HepG2 (cell line): ENCODE data around the gene CD248. TPM values are rescaled to one million over a fixed set of nuclear protein-coding genes. Genes with fewer than 3 reads are reported as not detected.

Experiments used
- IRF2 ChIP-seq: IDR thresholded peaks from 2 replicates; pipeline ENCODE4 v1.6.1; 2018; ENCODE audit warnings: missing genetic modification reagents, missing compliant biosample characterization
- NCOR1 ChIP-seq: fragments of 200-600 bp; sonication (generic); IDR thresholded peaks from 2 replicates; pipeline ENCODE4 v1.7.0; 2017; ENCODE audit warnings: antibody characterized with exemption, low read length, borderline replicate concordance
- SIN3A ChIP-seq: IDR thresholded peaks from 2 replicates; pipeline ENCODE4 v1.6.1; 2011; ENCODE audit warnings: low read depth, mild to moderate bottlenecking, control low read depth, low read length, borderline replicate concordance
- SMAD1 ChIP-seq: sonication (generic); formaldehyde crosslinking; IDR thresholded peaks from 2 replicates; pipeline ENCODE4 v1.4.0; 2020; ENCODE audit warnings: missing genetic modification reagents, low read depth, mild to moderate bottlenecking, borderline replicate concordance
- SP2 ChIP-seq: sonication (generic); formaldehyde crosslinking; IDR thresholded peaks from 2 replicates; pipeline ENCODE4 v1.5.1; 2020; ENCODE audit warnings: mild to moderate bottlenecking, missing genetic modification reagents
- TEAD3 ChIP-seq: optimal IDR thresholded peaks from 2 replicates; pipeline ENCODE3; 2016; ENCODE audit warnings: borderline replicate concordance
- ZNF446 ChIP-seq: sonication (generic); formaldehyde crosslinking; IDR thresholded peaks from 2 replicates; pipeline ENCODE4 v1.5.0; 2020; ENCODE audit warnings: mild to moderate bottlenecking, missing genetic modification reagents
- ZNF629 ChIP-seq: sonication (generic); formaldehyde crosslinking; conservative IDR thresholded peaks from 2 replicates; pipeline ENCODE4 v1.5.0; 2020; ENCODE audit warnings: missing genetic modification reagents
- polyA plus RNA-seq, 8 experiments: library from polyadenylated mRNA; depleted of rRNA in 3 of 8; stranded (reverse) in 7 of 8; unstranded in 1 of 8; fragments of >200 nt; fragmentation: Illumina TruSeq in 4 of 8; extraction: Trizol in 4 of 8; gene quantifications; 2 replicates each; pipeline versions ENCODE4 v1.2.1 to v1.2.3, GENCODE V29; 2011 to 2016; ENCODE audit warnings: low read depth in 4 of 8, missing spikeins in 1 of 8, mixed read lengths in 1 of 8; ENCODE audit not compliant: insufficient read depth in 1 of 8
- total RNA-seq, 5 experiments: library from RNA; depleted of rRNA; stranded (reverse); fragments of >200 nt; fragmentation: Illumina TruSeq; extraction: Trizol; gene quantifications; 2 replicates each; pipeline ENCODE4 v1.2.3, GENCODE V29; 2016; ENCODE audit warnings: low read depth in 1 of 5
- TF ChIP-seq, protein P1 (sequence below): IDR thresholded peaks from 2 replicates; pipeline ENCODE4 v1.6.1; 2016; ENCODE audit warnings: low read depth, control low read depth
- TF ChIP-seq, protein P2 (sequence below): sonication (generic); formaldehyde crosslinking; IDR thresholded peaks from 2 replicates; pipeline ENCODE4 v1.8.1; 2023; ENCODE audit warnings: mild to moderate bottlenecking, inconsistent platforms, moderate library complexity, missing genetic modification reagents, borderline replicate concordance
- TF ChIP-seq, protein P3 (sequence below): sonication (generic); formaldehyde crosslinking; IDR thresholded peaks from 2 replicates; pipeline ENCODE4 v1.8.0; 2022; ENCODE audit warnings: mild to moderate bottlenecking, missing genetic modification reagents, moderate library complexity
- TF ChIP-seq, protein P4 (sequence below): sonication (generic); formaldehyde crosslinking; IDR thresholded peaks from 2 replicates; pipeline ENCODE4 v1.4.0; 2020; ENCODE audit warnings: missing genetic modification reagents
- TF ChIP-seq, protein P5 (sequence below): sonication (generic); formaldehyde crosslinking; IDR thresholded peaks from 2 replicates; pipeline ENCODE4 v1.5.1; 2020; ENCODE audit warnings: mild to moderate bottlenecking, missing genetic modification reagents, moderate library complexity
- TF ChIP-seq, protein P6 (sequence below): sonication (generic); formaldehyde crosslinking; IDR thresholded peaks from 2 replicates; pipeline ENCODE4 v1.8.1; 2023; ENCODE audit warnings: mild to moderate bottlenecking, moderate library complexity, missing genetic modification reagents
- TF ChIP-seq, protein P7 (sequence below): IDR thresholded peaks from 2 replicates; pipeline ENCODE4 v1.6.1; 2016; ENCODE audit warnings: low read depth, borderline replicate concordance
- TF ChIP-seq, protein P8 (sequence below): sonication (generic); formaldehyde crosslinking; IDR thresholded peaks from 2 replicates; pipeline ENCODE4 v1.4.0; 2020; ENCODE audit warnings: missing genetic modification reagents, borderline replicate concordance

Gene CD248
- total and polyA plus RNA-seq, 2 of the 13 experiments (the other 11 are each of a cell fraction or from before 2014, with no cell fraction given) = 0.25 to 0.35 TPM

DNA sequence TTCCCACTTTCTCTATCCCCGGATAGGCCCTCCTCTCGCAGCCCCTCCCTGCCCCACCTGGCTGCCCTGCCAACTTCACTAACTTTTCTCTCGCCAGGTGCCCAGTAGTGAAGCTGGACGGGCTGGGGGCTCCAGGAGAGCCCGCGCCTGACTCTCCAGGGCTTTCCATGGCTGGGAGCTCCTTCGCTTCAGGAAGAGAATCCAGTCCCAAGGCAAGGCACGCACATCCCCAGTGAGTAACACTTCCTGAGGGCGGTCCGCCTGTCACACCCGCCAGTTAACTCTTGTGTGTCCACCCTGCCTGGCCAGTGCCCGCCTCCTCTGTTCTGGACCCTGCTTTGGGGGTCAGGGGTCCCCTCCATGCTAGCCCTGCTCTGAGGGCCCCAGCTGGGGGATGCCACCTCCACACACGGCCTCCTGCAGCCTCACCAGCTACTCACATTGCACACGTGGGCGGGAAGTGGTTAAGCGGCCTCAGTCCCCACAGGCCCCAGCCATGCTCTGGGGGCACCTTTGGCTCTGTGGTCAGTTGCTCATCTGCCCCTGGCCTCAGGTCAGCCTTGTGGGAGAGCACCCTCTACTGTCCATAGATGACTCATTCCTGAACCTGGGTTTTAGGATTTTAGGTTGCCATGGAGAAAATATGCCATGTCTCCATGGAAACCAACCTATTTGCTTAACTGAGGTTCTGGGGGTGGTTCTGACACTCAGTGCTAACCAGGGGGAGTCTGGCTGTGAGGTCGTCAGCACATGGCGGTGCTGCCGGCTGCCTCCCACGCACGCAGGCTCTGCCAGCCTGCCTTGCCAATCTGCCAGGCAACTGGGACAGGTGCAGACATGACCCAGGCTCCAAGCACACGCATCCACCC is 19.6 kb upstream of the CD248 start, which contains the start of gene RIN1 (continued):
- TF ChIP-seq SIN3A = peak; percentile 75
- TF ChIP-seq, protein P1, sequence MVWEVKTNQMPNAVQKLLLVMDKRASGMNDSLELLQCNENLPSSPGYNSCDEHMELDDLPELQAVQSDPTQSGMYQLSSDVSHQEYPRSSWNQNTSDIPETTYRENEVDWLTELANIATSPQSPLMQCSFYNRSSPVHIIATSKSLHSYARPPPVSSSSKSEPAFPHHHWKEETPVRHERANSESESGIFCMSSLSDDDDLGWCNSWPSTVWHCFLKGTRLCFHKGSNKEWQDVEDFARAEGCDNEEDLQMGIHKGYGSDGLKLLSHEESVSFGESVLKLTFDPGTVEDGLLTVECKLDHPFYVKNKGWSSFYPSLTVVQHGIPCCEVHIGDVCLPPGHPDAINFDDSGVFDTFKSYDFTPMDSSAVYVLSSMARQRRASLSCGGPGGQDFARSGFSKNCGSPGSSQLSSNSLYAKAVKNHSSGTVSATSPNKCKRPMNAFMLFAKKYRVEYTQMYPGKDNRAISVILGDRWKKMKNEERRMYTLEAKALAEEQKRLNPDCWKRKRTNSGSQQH (CRISPR knock-in tag) = peak; percentile 79; the same call in 1 of the 2 replicates
- TF ChIP-seq, protein P2, sequence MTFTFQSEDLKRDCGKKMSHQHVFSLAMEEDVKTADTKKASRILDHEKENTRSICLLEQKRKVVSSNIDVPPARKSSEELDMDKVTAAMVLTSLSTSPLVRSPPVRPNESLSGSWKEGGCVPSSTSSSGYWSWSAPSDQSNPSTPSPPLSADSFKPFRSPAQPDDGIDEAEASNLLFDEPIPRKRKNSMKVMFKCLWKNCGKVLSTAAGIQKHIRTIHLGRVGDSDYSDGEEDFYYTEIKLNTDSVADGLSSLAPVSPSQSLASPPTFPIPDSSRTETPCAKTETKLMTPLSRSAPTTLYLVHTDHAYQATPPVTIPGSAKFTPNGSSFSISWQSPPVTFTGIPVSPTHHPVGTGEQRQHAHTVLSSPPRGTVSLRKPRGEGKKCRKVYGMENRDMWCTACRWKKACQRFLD (CRISPR knock-in tag) = 0 out of 2 replicates have a peak, but pooled peaks have one; percentile 17
- peak; percentile 94 for TF ChIP-seq IRF2 (CRISPR knock-in tag)
- TF ChIP-seq, protein P3, sequence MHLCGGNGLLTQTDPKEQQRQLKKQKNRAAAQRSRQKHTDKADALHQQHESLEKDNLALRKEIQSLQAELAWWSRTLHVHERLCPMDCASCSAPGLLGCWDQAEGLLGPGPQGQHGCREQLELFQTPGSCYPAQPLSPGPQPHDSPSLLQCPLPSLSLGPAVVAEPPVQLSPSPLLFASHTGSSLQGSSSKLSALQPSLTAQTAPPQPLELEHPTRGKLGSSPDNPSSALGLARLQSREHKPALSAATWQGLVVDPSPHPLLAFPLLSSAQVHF = no peak
- peak; percentile 83 for TF ChIP-seq TEAD3 (CRISPR knock-in tag)
- TF ChIP-seq SMAD1 (CRISPR knock-in tag) = no peak
- 0 out of 2 replicates have a peak, but pooled peaks have one; percentile 35 for TF ChIP-seq ZNF629 (CRISPR knock-in tag)
- TF ChIP-seq, protein P4, sequence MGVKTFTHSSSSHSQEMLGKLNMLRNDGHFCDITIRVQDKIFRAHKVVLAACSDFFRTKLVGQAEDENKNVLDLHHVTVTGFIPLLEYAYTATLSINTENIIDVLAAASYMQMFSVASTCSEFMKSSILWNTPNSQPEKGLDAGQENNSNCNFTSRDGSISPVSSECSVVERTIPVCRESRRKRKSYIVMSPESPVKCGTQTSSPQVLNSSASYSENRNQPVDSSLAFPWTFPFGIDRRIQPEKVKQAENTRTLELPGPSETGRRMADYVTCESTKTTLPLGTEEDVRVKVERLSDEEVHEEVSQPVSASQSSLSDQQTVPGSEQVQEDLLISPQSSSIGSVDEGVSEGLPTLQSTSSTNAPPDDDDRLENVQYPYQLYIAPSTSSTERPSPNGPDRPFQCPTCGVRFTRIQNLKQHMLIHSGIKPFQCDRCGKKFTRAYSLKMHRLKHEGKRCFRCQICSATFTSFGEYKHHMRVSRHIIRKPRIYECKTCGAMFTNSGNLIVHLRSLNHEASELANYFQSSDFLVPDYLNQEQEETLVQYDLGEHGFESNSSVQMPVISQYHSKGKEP (CRISPR knock-in tag) = no peak
- TF ChIP-seq ZNF446 (CRISPR knock-in tag) = 0 out of 2 replicates have a peak, but pooled peaks have one; percentile 24
- TF ChIP-seq, protein P5, sequence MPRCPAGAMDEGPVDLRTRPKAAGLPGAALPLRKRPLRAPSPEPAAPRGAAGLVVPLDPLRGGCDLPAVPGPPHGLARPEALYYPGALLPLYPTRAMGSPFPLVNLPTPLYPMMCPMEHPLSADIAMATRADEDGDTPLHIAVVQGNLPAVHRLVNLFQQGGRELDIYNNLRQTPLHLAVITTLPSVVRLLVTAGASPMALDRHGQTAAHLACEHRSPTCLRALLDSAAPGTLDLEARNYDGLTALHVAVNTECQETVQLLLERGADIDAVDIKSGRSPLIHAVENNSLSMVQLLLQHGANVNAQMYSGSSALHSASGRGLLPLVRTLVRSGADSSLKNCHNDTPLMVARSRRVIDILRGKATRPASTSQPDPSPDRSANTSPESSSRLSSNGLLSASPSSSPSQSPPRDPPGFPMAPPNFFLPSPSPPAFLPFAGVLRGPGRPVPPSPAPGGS (CRISPR knock-in tag) = no peak
- TF ChIP-seq, protein P6, sequence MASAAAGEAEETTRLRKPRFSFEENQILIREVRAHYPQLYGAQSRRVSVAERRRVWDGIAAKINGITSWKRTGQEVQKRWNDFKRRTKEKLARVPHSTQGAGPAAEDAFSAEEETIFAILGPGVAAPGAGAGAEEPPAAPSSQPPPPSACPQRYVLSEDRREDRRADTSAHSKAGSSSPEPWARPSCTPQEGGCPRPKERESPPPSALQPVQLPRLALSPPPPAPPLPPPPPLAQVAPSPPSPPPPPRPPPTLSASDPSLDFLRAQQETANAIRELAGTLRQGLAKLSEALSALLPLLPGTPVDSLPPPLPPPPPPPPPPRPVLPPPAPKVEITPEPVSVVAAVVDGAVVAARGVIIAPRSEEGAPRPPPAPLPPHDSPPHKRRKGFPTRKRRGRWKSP (CRISPR knock-in tag) = peak; percentile 89
- TF ChIP-seq, protein P7, sequence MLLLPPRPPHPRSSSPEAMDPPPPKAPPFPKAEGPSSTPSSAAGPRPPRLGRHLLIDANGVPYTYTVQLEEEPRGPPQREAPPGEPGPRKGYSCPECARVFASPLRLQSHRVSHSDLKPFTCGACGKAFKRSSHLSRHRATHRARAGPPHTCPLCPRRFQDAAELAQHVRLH (CRISPR knock-in tag) = peak; percentile 85; the same call in 1 of the 2 replicates
- no peak; the same call in 1 of the 2 replicates for TF ChIP-seq NCOR1
- TF ChIP-seq SP2 (CRISPR knock-in tag) = peak; percentile 43
- TF ChIP-seq, protein P8, sequence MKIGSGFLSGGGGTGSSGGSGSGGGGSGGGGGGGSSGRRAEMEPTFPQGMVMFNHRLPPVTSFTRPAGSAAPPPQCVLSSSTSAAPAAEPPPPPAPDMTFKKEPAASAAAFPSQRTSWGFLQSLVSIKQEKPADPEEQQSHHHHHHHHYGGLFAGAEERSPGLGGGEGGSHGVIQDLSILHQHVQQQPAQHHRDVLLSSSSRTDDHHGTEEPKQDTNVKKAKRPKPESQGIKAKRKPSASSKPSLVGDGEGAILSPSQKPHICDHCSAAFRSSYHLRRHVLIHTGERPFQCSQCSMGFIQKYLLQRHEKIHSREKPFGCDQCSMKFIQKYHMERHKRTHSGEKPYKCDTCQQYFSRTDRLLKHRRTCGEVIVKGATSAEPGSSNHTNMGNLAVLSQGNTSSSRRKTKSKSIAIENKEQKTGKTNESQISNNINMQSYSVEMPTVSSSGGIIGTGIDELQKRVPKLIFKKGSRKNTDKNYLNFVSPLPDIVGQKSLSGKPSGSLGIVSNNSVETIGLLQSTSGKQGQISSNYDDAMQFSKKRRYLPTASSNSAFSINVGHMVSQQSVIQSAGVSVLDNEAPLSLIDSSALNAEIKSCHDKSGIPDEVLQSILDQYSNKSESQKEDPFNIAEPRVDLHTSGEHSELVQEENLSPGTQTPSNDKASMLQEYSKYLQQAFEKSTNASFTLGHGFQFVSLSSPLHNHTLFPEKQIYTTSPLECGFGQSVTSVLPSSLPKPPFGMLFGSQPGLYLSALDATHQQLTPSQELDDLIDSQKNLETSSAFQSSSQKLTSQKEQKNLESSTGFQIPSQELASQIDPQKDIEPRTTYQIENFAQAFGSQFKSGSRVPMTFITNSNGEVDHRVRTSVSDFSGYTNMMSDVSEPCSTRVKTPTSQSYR (CRISPR knock-in tag) = no peak; the same call in 1 of the 2 replicates
